ENCODE measurements around the gene MSANTD1. TPM values are rescaled to one million over a fixed set of nuclear protein-coding genes. Genes with fewer than 3 reads are reported as not detected.

Gene MSANTD1
- 1.0 TPM for polyA plus RNA-seq (ENCODE audit: insufficient read length)

DNA sequence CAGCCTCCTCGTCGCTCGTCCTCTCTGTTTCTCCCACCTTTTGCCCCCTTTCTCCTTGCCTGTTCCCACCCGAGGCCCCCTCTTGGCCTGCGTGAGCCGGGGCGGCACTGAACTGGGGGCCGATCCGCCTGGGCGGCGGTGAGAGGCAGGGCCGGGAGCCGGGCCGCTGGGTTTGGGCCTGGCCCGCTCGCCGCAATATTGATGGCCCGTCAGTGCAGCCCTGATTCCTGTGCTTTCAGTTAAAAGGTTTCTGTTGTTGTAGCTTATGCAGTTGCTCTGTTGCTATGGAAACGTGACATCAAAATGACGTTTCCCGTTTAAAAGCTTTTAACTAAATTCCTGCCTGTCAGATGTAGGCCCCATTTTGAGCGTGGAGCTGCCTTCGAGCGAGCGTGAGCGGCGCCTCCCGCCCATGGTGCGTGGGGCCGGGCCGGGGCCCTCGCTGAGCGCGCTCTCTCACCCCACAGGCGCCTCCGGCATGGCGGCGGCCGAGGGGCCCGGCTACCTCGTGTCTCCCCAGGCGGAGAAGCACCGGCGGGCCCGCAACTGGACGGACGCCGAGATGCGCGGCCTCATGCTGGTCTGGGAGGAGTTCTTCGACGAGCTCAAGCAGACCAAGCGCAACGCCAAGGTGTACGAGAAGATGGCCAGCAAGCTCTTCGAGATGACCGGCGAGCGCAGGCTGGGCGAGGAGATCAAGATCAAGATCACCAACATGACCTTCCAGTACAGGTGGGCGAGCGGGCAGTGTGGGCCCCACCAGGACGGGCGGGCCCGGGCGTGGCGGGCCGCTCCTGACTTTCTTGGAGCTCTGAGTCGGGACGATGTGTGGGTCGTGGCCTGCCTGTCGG, at the start of gene MSANTD1:
TSS of gene MSANTD1 (plus strand) at position 349 of the 851 bp plus-strand sequence. CDS start at position 413, 64 bp downstream.
- DNase-seq: peak; percentile 49

DNA sequence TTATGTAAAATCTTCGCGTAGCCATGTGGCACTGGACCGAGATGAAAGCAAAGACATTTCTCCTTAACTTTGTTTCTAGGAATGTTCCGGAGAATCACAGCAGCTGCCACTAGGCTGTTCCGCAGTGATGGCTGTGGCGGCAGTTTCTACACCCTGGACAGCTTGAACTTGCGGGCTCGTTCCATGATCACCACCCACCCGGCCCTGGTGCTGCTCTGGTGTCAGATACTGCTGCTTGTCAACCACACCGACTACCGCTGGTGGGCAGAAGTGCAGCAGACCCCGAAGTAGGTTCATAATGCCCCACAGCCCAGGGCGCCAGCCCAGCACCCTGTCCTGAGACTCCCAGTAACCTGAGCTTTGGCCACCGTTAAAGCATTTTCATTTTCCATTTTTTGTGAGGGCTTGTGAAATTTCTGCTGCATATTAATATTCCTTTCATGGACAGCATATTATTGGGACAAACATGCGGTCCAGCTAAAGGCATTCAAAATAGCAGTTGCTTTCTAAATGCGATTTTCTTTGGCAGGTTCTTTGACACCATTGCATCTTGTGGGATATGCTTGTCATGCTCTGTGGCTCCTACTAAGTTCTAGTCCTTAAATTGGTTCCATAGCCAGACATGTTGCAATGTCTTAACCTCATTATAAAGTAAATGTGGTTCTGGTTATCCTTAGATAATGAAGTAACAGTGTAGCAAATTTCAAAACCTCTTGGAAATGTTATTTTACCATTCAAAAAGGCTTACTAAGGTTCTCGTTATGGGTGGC, 49.1 kb upstream of the MSANTD1 start:
- DNase-seq: no peak

DNA sequence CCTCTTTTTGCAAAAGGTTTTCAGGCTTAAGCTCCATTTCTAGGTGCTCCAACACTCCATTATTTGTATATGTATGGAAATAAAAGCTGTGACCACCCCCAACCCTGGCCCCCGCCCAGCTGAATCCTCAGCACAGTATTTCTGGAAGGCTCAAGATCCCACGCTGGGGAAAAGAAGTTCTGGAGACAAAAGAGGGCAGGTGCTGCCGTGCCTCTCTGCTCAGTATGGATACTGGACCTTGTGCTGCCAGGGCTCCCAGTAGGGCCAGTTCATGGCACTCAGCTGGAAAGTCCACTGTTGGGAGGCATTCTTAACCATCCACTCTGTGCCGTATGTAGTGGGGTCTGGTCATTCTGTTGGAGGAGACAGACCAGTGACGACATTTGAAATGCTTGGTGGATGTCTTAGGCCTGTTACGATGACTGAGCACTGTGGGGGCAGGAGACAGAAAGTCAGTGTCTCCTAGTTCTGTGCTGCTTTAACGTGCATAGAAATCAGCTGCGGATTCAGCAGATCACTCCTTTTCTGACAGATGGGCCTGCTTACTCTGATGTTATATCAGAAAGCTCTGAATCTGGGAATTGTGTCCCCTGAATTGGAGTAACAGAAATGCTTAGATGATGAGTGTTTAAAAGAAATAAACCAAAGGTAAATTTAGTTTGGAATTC, 48.4 kb upstream of the MSANTD1 start:
- DNase-seq: no peak

DNA sequence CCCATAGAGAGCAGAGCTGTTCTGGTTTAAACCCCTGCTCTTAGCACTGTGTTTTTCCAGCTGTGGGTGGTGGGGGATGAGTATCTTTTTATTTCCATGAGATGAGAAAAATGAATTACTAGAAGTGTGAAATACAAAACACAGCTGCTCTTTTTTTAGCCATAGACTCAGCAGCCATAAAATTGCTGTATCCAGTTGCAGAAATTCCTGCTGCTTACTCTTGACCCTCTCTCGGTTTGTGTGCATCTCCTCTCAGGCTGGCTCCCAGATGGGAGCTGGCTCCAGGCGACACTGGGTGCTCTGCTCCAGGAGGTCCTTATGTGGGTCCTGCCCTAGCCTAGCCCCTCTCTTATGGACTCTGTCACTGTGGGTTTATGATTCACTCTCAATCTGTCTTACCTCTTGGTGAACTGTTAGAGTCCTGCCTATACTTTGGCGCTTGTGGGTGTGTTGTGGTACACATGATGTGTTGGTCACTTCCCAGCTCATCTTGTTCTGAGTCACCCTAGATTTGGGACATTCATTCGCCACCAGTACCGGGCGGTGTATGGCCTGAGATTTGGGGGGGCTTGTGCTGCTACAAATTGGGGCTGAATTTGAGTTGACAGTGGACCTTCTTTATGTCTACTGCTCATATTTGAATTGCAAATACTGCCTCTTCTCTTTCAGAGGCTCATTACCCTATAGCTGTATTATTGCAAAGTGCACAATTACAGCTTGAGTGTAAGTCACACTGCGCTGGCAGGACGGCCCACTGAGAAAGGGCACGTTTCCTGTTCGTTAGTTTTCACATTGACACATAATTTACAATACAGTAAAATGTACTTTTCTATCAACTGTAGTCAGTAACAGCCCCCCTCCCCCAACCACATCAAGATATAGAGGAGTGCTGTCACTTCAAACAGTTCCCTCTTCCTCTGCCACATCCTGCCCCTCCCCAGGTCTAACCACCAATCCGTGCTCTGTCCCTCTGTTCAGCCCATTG, 46.9 kb upstream of the MSANTD1 start:
- no peak for DNase-seq

DNA sequence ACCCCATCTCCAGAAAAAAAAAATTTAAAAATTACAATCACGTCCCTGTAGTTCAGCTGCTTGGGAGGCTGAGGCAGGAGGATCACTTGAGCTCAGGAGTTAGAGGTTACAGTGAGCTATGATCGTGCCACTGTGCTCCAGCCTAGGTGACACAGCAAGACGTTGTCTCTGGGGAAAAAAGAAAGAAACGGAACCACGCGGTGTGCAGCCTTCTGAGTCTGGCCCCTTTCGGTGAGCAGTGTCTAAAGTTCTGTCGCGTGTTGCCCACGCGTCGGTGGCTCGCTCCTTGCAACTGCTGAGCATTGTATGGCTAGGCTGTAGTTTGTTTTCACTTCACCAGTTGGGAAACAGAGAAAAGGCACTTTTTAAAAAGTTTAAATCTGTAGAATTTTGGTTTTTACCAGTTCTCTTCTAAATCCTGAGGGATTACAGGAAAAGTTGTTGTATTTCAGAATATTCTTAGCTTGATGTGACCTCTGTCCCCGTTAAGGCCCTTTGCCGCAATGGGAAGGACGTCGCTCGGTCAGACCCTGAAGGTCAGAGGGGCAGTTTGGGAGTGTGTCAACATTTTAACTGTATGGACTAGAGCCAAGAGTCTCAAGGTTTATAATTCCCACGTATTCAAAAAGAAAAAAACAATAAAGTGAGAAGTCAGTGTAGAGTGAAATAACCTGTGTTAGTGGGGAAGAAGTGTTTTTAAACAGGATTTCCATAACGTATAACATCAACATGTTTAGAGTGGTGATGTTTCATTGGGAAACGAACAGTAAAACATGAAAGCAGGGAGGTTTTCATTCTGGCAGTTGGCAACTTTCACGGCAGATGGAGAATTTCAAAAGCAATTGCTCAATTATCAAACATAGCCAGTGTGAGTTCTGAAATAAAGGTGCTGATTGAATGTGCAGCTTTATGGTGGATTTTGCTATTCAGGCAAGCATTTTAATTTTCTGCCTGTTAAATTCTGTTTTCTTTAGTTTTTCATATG, 45.8 kb upstream of the MSANTD1 start:
- no peak for DNase-seq

DNA sequence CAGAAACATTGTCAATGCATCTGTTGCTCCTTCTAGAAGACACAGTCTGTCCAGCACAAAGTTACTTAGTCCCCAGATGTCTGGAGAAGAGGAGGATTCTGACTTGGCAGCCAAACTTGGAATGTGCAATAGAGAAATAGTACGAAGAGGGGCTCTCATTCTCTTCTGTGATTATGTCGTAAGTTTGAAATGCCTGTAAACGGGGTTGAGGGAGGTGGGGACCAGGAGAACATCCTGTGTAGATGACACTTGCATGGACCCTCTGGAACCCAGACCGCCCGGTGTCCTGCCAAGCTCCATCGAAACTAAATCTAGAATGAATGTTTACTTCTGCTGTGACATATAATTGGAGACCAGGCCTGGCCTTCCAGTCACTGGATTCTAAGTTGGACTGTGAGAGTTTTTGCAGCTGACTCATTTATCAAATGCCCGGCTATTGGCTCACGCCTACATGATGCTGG, 45.0 kb upstream of the MSANTD1 start:
- DNase-seq: no peak

DNA sequence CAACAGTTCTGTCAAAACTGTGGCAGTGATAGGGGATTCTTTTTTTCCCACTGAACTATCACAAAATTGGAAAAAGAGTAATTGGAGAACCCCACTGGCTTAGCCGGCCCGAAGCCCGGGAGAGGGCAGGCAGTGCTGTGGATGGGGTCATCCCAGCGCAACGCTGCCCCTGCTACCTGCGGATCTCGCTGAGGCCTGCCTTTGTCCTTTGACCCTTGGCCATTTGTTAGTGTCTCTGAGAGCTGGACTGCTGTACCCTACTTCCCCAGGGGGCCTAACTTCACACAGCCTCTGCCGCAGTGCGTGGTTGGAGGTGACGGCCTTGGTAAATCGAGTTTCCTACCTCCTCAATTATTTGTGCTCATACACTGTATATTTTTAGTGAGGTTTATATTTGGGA, 43.0 kb upstream of the MSANTD1 start:
- DNase-seq: no peak

DNA sequence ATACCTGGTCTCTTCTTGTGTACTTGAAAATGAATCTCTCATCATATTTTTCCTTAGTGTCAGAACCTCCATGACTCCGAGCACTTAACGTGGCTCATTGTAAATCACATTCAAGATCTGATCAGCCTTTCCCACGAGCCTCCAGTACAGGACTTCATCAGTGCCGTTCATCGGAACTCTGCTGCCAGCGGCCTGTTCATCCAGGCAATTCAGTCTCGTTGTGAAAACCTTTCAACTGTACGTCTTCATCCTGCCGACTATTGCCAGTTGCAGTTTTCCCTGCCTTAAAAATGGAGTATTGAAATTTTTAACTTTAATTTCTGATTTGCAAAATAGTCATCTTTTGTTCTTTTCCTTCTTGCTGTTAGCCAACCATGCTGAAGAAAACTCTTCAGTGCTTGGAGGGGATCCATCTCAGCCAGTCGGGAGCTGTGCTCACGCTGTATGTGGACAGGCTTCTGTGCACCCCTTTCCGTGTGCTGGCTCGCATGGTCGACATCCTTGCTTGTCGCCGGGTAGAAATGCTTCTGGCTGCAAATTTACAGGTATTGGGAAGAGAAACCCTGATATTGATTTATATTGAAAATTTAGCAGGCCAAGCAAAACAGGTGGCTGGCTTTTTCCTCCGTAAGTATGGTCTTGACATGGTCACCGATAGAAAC, 42.4 kb upstream of the MSANTD1 start:
- no peak for DNase-seq

DNA sequence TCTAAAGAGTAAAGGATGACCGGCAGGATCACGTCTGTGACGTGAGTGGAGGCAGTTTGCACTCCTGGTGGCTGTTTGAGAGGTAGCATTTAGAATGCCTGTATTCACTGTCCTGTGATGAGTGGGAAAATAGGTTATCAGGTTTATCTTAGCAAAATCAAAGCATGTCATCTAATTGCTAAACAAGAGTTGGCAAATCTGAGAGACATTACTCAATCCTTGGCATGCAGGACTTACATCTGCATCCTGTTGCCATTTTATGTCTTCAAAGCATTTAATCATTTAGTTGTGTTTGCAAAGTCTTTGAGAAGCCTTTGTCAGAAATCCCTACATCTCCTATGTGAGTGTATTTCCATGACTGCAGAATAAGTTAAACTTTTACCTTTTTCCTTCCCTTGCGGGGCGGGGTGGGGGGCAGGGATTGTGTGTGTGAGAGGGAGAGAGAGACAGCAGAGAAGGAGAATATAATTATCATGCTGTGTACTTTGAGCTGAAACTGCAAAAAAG, 41.4 kb upstream of the MSANTD1 start:
- DNase-seq: no peak

DNA sequence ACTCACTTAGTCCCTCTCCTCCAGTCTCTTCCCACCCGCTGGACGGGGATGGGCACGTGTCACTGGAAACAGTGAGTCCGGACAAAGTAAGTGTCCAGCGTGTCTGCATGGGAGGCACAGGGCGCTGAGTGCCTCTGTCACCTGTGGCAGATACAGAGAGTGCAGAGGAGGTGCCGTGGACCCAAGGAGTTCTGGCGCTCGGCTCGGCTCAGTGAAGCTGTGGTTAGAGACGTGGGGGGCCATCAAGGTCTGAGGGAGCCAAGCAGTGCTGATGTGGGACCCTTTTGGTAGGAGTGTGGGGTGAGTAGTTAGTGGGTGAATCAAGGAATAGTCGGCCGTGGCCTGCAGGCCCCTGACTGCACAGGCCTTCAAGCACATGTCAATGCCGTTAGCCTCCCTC, 40.1 kb upstream of the MSANTD1 start:
- DNase-seq: no peak

DNA sequence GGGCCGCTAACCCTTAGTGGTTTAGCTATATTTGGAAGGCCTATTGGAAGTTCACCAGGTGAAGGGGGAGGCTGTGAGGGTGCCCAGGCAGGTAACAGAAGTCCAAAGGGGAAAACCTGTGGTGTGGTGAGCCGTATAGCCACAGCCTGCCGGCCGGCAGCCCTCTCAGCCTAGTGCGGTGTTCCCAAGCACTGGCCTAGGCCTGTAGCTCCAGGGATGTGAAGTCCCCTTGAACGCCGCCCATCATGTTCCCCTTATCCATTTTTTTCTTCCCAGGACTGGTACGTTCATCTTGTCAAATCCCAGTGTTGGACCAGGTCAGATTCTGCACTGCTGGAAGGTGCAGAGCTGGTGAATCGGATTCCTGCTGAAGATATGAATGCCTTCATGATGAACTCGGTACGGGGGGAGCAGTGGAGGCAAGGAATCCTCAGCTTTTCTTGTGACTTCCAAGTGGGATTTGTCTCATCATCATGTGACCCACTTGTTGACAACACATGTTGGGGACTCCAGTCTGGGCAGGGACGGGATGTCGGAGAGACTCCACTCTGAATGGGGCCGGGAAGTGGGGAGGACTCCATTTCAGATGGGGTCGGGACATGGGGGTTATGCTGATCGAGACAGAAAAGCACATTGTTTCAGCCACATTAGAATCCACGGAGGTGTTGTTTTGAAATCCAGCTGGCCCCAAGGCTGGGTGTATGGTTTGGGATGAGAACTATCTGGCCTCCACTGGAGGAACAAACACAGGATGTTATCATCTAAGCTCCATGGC, 39.2 kb upstream of the MSANTD1 start:
- DNase-seq: no peak

DNA sequence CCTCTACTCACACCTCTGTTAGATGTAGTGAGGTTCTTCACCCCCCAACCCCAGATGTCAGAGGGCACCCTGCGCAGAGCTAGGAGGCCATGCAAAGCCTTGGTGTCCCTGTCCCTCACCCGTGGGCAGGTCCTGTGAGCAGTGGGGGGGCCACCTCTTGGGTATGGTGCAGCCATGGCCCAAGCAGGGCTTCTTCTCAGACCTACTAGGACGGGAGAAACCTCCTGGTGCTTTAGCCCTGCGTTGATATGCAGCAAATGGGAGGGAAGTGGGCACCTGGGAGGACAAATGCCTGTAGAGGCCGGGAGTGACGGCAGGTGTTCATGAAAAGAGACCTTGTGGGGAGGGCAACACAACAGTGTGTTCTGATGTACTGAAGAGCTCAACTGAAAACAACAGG, 38.5 kb upstream of the MSANTD1 start:
- DNase-seq: no peak

DNA sequence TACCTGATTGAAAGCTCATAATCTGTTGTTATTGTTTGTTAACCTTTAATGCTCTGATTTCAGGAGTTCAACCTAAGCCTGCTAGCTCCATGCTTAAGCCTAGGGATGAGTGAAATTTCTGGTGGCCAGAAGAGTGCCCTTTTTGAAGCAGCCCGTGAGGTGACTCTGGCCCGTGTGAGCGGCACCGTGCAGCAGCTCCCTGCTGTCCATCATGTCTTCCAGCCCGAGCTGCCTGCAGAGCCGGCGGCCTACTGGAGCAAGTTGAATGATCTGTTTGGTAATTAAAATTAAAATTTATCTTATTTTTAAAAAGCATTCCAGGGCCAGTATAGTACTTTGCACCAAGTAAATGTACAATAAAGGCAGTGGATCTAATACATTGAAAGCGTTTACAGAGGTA, 37.1 kb upstream of the MSANTD1 start:
- no peak for DNase-seq

DNA sequence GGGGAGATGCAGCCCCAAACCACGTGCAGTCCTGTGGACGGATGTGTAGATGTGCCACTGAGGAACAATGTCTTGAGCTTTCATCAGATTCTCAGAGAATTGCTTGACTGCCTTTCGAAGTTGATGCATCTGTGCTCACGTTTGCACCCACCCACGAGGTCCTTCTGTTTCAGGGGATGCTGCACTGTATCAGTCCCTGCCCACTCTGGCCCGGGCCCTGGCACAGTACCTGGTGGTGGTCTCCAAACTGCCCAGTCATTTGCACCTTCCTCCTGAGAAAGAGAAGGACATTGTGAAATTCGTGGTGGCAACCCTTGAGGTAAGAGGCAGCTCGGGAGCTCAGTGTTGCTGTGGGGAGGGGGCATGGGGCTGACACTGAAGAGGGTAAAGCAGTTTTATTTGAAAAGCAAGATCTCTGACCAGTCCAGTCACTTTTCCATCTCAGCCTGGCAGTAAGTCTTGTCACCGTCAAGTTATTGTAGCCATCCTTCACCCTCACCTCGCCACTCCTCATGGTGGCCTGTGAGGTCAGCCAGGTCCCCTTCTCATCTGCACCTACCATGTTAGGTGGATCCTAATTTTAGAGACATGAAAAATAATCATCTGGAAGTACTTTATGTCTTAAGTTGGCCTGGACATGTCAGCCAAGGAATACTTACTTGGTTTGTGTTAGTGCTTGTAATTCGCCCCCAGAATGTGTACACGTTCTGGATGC, 36.4 kb upstream of the MSANTD1 start:
- no peak for DNase-seq

DNA sequence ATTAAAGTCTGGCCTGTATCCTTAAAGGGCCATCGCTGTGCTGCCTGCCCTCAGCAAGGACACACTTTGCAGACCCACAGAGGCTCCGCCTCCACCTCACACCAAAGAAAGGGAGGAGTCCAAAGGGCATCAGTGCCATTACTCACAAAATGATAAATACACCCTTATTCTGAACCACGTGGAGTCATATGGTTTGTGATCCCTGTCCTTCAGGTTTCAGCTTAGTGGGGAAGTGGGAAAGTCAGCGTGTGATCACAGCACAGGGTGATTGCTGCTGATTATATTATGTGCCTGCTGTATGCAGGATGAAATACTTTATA, 35.9 kb upstream of the MSANTD1 start:
- DNase-seq: no peak

DNA sequence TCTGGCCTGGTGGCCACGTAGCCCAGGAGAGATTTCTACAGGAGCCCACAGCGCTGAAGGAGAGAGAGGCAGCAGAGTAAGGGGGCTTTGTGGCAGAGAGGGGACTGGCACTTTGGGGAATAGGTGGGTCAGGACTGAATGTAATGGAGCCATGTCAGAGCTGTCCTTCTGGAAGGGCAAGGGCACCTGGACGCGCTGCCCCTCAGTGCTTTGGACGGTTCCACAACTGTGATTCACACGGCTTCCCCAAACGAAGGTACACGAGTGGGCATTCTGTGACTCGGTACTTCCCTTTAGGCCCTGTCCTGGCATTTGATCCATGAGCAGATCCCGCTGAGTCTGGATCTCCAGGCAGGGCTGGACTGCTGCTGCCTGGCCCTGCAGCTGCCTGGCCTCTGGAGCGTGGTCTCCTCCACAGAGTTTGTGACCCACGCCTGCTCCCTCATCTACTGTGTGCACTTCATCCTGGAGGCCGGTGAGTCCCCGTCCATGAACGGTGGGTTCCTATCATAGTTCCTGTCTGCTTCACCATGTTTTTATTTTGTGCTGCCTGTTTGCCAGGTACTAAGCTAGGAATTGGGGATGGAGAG, 35.2 kb upstream of the MSANTD1 start:
- no peak for DNase-seq

DNA sequence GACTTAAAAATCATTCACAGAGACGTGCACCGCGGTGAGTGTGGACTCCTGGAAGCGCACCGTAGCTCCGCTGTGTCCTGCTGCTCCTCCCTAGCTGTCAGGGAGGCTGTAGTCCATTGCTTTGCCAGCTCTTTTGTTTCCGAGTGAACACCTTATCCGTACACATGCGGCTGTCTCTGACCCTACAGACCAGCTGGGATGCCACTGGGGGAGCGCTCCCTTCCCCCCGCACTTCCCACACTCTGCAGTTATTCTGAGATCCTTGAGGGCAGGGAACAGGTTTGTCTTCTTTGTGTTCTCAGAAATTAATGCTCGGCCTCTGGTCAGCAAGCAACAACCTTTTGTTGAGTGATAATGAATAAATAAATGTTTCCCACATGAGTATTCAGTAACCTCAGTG, 33.7 kb upstream of the MSANTD1 start:
- DNase-seq: no peak

DNA sequence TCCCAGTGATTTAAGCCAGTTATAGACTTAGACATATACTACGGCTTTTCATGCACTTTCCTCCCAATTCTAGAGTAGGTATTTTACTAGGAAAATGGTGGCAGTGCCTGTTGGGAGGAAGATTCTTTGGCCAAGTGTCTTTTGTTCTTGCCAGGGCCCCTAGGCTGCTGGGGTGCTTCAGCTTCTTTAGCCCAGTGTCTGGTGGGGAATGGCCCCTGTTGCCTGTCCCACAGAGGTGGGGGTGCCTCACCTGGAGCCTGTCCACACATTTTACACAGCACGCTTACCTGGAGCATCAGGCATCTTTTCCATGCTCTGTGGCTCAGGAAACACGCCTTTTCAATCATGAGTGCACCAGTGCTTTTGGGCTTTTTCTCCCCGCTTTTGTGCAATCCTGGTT, 33.2 kb upstream of the MSANTD1 start:
- no peak for DNase-seq
